ENCODE results near the gene CPA2.

CPA2 gene

GRCh38 chr7:130288168-130288567 lies 21.5 kb downstream of the CPA2 start:
- DNase-seq: no peak

GRCh38 chr7:130288829-130289228 lies 22.2 kb downstream of the CPA2 start:
- no peak for DNase-seq

- no peak for DNase-seq
Observed at GRCh38 chr7:130289478-130289877, 22.8 kb downstream of the CPA2 start.

- no peak for DNase-seq
Observed at GRCh38 chr7:130290745-130291144, 24.1 kb downstream of the CPA2 start.

- DNase-seq: no peak
Observed at GRCh38 chr7:130292682-130293257, 26.1 kb downstream of the CPA2 start, which contains the start of gene CPA4. TSS of gene CPA4 (plus strand) at chr7:130293161. CDS start at chr7:130293181, 20 bp downstream.

GRCh38 chr7:130293521-130293920 lies 26.9 kb downstream of the CPA2 start:
- no peak for DNase-seq

- DNase-seq: no peak
Observed at GRCh38 chr7:130294314-130294713, 27.7 kb downstream of the CPA2 start.

- no peak for DNase-seq
Observed at GRCh38 chr7:130296221-130296951, 29.7 kb downstream of the CPA2 start.

GRCh38 chr7:130297628-130298543 lies 31.2 kb downstream of the CPA2 start:
- no peak for DNase-seq

GRCh38 chr7:130298544-130299326 lies 32.1 kb downstream of the CPA2 start:
- no peak for DNase-seq

GRCh38 chr7:130299866-130300265 lies 33.2 kb downstream of the CPA2 start:
- no peak for DNase-seq

GRCh38 chr7:130301501-130302020 lies 34.9 kb downstream of the CPA2 start:
- no peak for DNase-seq

GRCh38 chr7:130302649-130303048 lies 36.0 kb downstream of the CPA2 start:
- DNase-seq: no peak

- DNase-seq: no peak
Observed at GRCh38 chr7:130303127-130303526, 36.5 kb downstream of the CPA2 start.

GRCh38 chr7:130303551-130303950 lies 36.9 kb downstream of the CPA2 start:
- no peak for DNase-seq

- DNase-seq: no peak
Observed at GRCh38 chr7:130303982-130304381, 37.3 kb downstream of the CPA2 start.

- DNase-seq: no peak
Observed at GRCh38 chr7:130304878-130305277, 38.2 kb downstream of the CPA2 start.

- no peak for DNase-seq
Observed at GRCh38 chr7:130305433-130306042, 38.9 kb downstream of the CPA2 start.

GRCh38 chr7:130309986-130310385 lies 43.3 kb downstream of the CPA2 start:
- no peak for DNase-seq

GRCh38 chr7:130314305-130314704 lies 47.6 kb downstream of the CPA2 start:
- no peak for DNase-seq

GRCh38 chr7:130319541-130319940 lies 52.9 kb downstream of the CPA2 start:
- no peak for DNase-seq

Measured in SHP77 treated with DMSO at 0.1 percent for 48 hours (cell line).